GM18519 (cell line): ENCODE results near the gene PTPA.
"Not testable (repeated sequence)": the region's sequence is repeated elsewhere in the genome, so short reads cannot be mapped to it uniquely, and the experiment has no call there.

Source experiments
- ATAC-seq: cut with Tn5 transposase; IDR thresholded peaks from one replicate; pipeline ENCODE4 v1.9.1; 2021; ENCODE audit warnings: mild to moderate bottlenecking, moderate library complexity; ENCODE audit not compliant: unreplicated experiment, low FRiP score

The PTPA gene

GRCh38 chr9:129108805-129109536, 2.2 kb upstream of the PTPA start:
- no peak for ATAC-seq

- ATAC-seq = no peak
Observed at GRCh38 chr9:129109537-129109903, 1.7 kb upstream of the PTPA start.

GRCh38 chr9:129109952-129110739, 1.1 kb upstream of the PTPA start:
- peak; percentile 16 for ATAC-seq

DNA sequence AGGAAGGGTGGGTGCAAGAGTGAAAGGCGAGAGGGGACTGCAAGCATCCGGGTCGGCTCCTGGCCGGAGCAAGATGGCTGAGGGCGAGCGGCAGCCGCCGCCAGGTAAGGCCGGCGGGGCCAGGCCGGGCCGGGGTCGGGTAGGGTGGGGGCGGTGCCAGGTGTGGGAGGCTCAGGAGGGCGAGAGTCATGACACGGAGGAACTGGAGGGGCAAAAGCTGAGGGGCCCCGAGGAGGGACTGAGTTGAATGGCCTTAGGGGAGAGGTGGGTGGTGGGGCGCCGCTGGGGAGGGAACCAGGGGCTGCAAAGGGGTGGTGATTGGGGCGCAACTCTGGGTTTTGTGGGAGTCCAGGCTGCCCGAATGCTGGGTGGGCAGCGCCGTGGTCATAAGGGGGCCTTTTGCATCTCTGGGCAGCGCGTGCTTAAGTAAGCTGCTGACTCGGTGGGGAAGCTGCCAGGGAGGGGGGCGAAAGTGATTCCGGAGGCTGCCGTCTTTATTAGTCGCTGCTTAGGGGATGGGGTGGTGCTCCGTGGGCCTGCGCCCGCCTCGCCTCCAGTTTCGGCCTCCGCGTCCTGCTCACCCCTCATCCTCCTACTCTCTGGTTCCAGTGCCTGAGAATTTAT, 425 bp downstream of the PTPA start:
- ATAC-seq = no peak

GRCh38 chr9:129112526-129112925, 1.3 kb downstream of the PTPA start:
- ATAC-seq = not testable (repeated sequence)

GRCh38 chr9:129113645-129114304, 2.6 kb downstream of the PTPA start:
- no peak for ATAC-seq

DNA sequence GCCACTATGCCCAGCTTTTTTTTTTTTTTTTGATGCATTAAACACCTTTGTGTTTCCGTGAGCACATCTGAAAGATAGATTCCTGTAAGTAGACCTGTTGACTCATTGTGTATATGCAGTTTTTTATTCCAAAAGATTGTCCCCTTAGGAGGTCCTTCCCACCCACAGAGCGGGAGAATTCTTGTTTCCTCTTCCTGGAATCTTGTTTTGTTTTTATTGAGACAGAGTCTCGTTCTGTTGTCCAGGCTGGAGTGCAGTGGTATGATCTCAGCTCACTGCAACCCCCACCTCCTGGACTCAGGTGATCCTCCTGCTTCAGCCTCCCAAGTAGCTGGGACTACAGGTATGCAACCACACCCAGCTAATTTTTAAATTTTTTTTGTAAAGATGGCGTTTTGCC, 7.6 kb downstream of the PTPA start:
- no peak for ATAC-seq

DNA sequence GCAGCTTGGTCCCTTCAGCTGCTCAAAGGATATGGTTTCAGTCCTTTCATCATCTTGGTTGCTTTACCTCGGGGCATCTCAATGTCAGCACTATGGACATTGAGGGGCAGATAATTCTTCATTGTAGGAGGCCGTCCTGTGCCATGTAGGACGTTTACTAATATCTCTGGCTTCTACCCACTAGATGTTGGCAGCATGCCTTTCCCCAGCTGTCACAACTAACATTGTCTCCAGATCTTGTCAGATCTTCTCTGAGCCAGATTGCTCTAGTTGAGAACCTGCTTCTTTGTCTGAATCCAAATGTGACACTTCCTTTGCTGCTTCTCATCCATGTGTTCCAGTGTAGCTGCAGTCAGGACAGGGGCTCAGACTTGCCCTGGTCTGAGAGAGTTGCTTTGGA, 10.3 kb downstream of the PTPA start:
- no peak for ATAC-seq

- no peak for ATAC-seq
Observed at GRCh38 chr9:129122133-129122532, 10.9 kb downstream of the PTPA start.

DNA sequence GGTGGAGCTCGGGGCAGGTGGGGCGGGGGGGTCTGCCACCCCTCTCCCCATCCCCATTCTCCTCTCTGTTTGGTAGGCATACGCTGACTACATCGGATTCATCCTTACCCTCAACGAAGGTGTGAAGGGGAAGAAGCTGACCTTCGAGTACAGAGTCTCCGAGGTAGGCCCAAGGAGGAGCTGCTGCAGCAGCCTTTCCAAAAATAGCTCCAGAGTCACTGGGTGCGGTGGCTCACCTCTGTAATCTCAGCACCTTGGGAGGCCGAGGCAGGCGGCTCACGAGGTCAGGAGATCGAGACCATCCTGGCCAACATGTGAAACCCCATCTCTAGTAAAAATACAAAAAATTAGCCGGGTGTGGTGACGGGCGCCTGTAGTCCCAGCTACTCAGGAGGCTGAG, 11.8 kb downstream of the PTPA start:
- ATAC-seq = not testable (repeated sequence)

- ATAC-seq = no peak
Observed at GRCh38 chr9:129124506-129125069, 13.4 kb downstream of the PTPA start.

DNA sequence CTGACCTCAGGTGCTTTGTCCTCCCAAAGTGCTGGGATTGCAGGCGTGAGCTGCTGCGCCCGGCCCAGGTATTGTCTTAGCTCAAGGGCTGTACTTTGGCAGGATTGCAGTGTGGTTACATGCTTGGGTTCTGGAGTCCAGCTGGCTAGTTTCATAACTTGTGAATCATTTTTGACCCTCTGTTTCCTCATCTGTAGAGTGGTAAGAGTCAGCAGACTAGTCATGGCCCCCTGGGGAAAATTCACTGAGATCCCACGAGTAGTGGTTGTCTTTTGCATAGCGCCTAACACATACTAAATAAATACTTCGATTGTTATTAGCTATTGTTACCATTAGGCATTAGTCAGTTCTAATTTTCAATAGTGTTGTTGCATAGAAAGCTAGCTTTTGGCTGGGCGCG, 14.3 kb downstream of the PTPA start:
- ATAC-seq = no peak

GRCh38 chr9:129126749-129127618, 15.8 kb downstream of the PTPA start:
- ATAC-seq = no peak

- ATAC-seq = no peak
Observed at GRCh38 chr9:129128689-129129088, 17.5 kb downstream of the PTPA start.

DNA sequence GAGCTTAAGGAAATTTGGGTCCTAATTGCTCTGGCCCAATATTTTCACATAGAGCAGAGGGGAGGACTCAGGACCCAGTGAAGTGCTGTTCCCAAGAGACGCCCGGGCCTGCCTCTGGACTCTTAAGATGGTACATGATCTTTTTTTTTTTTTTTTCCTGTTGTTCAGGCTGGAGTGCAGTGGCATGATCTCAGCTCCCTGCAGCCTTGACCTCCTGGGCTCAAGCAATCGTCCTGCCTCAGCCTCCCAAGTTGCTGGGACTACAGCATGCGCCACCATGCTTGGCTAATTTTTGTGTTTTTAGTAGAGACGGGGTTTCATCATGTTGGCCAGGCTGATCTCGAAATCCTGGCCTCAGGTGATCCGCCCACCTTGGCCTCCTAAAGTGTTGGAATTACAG, 19.1 kb downstream of the PTPA start:
- ATAC-seq = not testable (repeated sequence)

- ATAC-seq = no peak
Observed at GRCh38 chr9:129130791-129131190, 19.6 kb downstream of the PTPA start.

DNA sequence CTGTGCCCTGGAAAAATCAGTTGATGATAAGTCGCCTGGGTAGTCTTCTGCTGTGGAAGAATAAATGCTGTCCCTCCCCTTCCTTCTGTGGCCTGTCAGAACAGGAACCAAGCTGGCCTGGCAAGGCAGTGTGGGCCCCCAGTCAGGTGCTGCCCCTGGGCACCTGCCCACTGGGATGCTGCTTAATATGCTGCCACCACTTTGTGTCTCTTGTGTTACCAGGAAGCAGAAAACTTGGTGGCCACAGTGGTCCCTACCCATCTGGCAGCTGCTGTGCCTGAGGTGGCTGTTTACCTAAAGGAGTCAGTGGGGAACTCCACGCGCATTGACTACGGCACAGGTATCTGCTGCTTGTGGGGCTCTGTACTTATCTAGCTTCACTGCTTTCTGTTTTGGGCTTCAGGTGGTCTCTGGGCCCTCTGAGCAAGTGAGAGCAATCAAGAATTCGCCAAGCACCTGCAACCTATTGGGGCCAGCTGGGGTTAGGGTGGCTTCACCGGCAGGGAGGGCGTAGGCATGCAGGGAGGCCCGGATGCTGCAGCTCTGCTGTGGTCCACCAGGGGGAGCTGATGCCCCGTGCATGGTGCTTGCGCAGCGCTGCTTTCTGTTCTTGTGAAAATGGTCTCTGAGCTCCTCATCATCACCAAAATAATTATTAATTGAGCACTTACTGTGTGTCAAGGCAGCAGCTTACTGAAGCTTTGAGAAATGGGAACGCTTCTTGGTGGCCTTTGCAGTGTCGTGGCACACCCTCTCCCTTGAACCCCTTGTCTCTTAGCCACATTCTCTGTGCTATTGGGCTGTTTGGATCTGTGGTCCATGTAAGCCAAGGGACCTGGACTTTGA, 20.3 kb downstream of the PTPA start:
- ATAC-seq = no peak

DNA sequence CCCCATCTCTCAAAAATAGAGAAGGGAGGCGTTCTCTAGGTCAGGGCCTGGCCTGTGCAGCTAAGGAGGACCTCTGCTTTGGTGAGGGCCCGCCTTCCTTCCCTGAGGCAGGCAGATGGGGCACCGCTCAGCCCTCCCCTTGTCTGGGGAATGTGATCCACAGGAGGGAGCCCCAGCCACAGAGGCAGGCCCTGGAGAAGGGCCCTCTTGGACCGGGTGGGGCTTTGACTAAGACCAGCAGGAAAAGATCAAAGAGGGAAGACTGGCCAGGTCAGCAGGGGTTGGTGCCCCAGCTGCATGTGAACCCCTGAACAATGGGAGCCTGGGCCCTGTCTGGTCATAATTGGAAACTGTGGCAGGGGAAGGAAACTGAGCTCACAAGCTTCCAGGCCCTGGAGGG, 21.9 kb downstream of the PTPA start:
- ATAC-seq = no peak

DNA sequence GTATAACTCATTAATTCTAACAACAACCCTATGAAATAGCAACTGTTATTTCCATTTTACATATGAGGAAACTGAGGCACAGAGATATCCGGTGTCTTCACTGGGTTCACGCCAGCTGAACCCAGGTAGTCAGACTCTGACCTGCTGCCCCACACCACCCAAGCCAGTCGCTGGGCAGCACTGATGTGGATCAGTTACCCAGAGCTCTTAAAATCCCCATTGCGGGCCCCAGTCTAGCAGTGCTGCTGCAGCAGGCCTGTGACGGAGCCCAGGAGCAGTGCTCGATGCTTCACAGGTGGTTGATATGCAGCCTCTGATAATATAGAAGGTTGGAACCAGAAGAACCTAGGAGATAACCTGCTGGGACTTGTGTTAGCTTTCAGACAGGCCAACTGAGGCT, 24.3 kb downstream of the PTPA start:
- no peak for ATAC-seq
